IPS DF 6.9 (cell line): ENCODE data around the gene CRISP1.

Experiments
- DNase-seq: peaks from one replicate; pipeline ENCODE4 v3.0.0-alpha.2; 2013; ENCODE audit warnings: low read depth, low spot score
- H3K27ac ChIP-seq: one replicate; pipeline ENCODE4 v1.5.1; 2013; ENCODE audit warnings: low read length, control low read depth
- H3K27me3 ChIP-seq: 2 replicates; pipeline ENCODE4 v1.6.1; 2013; ENCODE audit warnings: mild to moderate bottlenecking, low read length; ENCODE audit not compliant: control insufficient read depth, insufficient read depth
- H3K36me3 ChIP-seq: 2 replicates; pipeline ENCODE4 v1.6.1; 2013; ENCODE audit warnings: low read length; ENCODE audit not compliant: control insufficient read depth, insufficient read depth
- H3K4me1 ChIP-seq: 2 replicates; pipeline ENCODE4 v1.6.1; 2013; ENCODE audit warnings: low read length; ENCODE audit not compliant: control insufficient read depth, insufficient read depth
- H3K4me3 ChIP-seq: 2 replicates; pipeline ENCODE4 v1.5.1; 2013; ENCODE audit warnings: mild to moderate bottlenecking, low read length
- H3K9me3 ChIP-seq: 2 replicates; pipeline ENCODE4 v1.6.1; 2013; ENCODE audit warnings: low read length, inconsistent platforms; ENCODE audit not compliant: control insufficient read depth, insufficient read depth
- WGBS: extraction: QIAGEN DNeasy Blood & Tissue Kit; methylation state at CpG from one replicate; pipeline ENCODE4 v1.1.7; 2013; ENCODE audit warnings: mixed read lengths, missing lambda C conversion rate; ENCODE audit not compliant: insufficient read length, insufficient coverage; 5-methylcytosine and 5-hydroxymethylcytosine counted together

The CRISP1 gene, protein sequence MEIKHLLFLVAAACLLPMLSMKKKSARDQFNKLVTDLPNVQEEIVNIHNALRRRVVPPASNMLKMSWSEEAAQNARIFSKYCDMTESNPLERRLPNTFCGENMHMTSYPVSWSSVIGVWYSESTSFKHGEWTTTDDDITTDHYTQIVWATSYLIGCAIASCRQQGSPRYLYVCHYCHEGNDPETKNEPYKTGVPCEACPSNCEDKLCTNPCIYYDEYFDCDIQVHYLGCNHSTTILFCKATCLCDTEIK

DNA sequence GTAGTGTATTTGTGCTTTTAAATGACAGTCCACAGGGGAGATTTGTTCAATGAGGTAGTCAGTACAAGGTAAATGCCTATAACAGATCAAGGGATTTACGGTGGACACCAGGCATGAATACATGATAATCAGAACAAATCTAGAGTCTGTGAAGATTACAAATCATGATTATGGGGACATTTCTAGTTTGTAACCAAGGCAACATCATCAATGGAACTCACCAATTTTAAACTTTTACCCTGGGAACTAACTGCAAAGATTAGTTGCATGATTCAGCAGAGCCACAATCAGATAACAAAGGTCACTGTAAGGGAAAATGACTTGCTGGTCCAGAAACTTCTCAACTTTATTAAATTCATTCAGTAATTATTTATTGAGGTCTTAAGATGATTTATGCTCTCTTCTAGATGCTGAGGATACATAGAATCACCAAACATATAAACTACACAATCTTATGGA lies at the start of gene CRISP1:
TSS of gene CRISP1 (minus strand) at position 51 of the 459 bp plus-strand sequence. CDS start 9,135 bp downstream, outside the sequence.
- H3K4me1 ChIP-seq: no peaks in the 10 kb centered on the region
- no peak within 1 kb of the TSS for H3K4me3 ChIP-seq
- H3K27ac ChIP-seq: no peak within 1 kb of the TSS
- no CpG with 5 or more reads among the region's 1 CpG for WGBS
- DNase-seq: no peak
- no peaks in the 10 kb centered on the region for H3K36me3 ChIP-seq
- no peaks in the 10 kb centered on the region for H3K27me3 ChIP-seq
- H3K9me3 ChIP-seq: no peaks in the 10 kb centered on the region

DNA sequence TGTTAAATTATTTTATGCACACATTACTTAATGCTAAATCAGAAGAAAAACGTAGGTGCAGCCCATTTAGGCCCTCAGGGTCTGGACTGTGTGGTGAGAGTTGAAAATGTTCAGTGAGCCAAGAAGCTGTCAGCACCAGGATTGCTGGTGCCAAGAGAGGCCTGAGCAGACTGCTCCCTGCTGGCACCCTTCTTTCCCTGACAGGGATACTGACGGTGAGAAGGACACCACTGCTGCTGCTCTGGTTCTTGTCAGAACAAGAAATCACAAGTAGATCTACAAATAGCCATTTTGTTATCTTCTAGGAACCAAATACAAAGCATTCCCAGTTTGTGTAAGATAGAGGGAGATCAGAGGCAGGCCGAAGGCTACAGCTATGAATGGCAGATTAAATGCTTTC lies 48.7 kb upstream of the CRISP1 start:
- Histone ChIP-seq H3K4me3 (no peak overlapping the region), H3K27me3 (no peaks in the 10 kb centered on the region), H3K4me1 (no peaks in the 10 kb centered on the region; the same call in 1 of the 2 replicates), H3K27ac (no peak overlapping the region), H3K9me3 (no peaks in the 10 kb centered on the region), H3K36me3 (no peaks in the 10 kb centered on the region)
- no CpG with 5 or more reads among the region's 3 CpGs for WGBS
- no peak for DNase-seq

DNA sequence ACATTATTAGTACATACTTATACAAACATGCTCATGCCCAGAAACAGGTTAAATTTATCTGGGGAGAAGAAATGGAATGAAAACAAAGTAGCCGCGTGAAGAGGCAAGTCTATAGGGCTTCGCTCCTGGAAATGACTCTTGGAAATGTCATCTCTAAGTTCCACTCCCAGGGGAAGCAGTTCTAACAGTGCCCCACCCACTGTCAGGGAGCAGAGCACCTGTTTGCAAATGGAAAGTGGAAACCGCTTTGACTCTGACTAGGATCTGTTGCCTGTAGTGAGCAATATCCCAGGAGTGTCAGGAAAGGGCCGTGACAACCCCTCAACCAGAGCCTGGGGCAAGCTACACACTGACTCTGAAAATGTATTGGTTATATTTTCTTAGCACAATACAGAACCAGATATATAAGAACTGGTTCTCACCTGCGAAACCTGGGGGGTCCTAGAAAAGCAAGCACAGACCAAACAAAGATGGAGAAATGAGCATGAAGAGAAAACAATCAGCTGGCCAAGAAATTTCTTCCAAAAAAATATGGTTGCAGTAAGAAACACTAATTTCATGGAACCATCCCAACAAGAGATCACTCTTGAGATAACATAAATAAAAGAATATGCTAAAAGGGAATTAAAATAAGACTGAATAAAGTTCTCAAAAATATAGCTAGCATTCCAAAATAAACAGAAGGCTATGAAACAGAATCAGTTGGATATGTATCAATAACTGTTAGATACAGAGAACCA lies 47.5 kb upstream of the CRISP1 start:
- no peak for DNase-seq
- WGBS: no CpG with 5 or more reads among the region's 6 CpGs

DNA sequence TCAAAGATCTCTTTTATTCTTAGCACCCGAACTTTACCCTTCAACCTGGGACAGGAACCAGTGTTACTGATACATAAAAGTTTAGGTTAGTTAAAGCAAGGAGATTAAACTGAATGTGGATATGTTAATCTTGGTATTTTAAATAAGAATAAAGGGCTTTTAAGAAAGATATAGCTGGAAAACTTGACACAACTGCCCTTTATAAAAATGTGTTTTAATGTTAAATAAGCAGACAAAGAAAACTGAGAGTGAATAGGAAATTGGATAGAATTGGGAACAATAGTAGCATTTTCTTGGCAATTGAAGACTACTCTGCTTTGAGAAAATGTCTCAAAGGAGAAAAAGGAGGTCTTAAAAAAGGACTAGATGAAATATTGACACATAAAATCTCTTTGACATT lies 45.9 kb upstream of the CRISP1 start:
- Histone ChIP-seq H3K27ac (no peak overlapping the region), H3K9me3 (no peaks in the 10 kb centered on the region), H3K4me1 (peaks cover 2% of the 10 kb centered on the region; the same call in 1 of the 2 replicates), H3K36me3 (no peaks in the 10 kb centered on the region), H3K4me3 (no peak overlapping the region), H3K27me3 (no peaks in the 10 kb centered on the region)
- WGBS: no CpG with 5 or more reads among the region's 1 CpG
- no peak for DNase-seq

More for the DNA sequence above, 47.5 kb upstream of the CRISP1 start:
- no peak overlapping the region for H3K27ac ChIP-seq
- H3K4me3 ChIP-seq: no peak overlapping the region
- H3K4me1 ChIP-seq: peaks cover 2% of the 10 kb centered on the region; the same call in 1 of the 2 replicates
- H3K36me3 ChIP-seq: no peaks in the 10 kb centered on the region
- no peaks in the 10 kb centered on the region for H3K9me3 ChIP-seq
- no peaks in the 10 kb centered on the region for H3K27me3 ChIP-seq

DNA sequence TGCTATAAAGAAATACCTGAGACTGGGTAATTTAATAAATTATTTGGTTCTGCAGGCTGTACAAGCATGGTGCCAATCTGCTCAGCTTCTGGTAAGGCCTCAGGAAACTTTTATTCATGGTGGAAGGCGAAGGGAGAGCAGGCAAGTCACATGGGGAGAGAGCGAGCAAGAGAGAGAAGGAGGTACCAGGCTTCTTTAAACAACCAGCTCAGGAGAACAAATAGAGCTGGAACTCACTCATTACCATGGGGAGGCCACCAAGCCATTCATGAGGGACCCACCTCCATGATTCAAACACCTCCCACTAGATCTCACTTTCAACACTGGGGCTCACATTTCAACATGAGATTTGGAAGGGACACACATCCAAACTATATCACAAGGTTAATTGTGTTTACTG lies 44.9 kb upstream of the CRISP1 start:
- Histone ChIP-seq H3K27ac (no peak overlapping the region), H3K27me3 (no peaks in the 10 kb centered on the region), H3K9me3 (no peaks in the 10 kb centered on the region), H3K36me3 (no peaks in the 10 kb centered on the region), H3K4me1 (peaks cover 2% of the 10 kb centered on the region; the same call in 1 of the 2 replicates), H3K4me3 (no peak overlapping the region)
- DNase-seq: no peak
- WGBS: no CpG with 5 or more reads among the region's 2 CpGs

DNA sequence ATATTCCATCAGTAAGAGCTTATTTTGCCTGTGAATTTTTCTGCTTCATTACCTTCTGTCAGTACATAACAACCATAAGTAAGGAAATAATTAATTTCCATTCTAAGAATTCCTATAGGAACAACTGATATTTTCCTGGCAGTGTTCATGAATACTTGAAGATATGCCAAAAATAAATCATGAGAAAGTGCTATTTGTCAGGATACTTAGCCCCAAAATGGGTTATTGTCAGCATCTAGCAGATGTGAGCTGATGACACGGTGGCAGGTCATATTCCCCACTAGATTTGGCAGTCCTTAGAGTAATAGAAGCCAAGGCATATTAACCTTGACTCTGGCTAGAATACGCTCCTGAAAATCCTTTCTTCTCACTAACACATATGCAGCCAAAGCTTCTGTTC lies 43.2 kb upstream of the CRISP1 start:
- H3K27ac ChIP-seq: no peak overlapping the region
- no peaks in the 10 kb centered on the region for H3K27me3 ChIP-seq
- no CpG with 5 or more reads among the region's 2 CpGs for WGBS
- DNase-seq: no peak
- no peak overlapping the region for H3K4me3 ChIP-seq
- H3K9me3 ChIP-seq: no peaks in the 10 kb centered on the region
- no peaks in the 10 kb centered on the region for H3K36me3 ChIP-seq
- H3K4me1 ChIP-seq: peaks cover 2% of the 10 kb centered on the region; the same call in 1 of the 2 replicates

DNA sequence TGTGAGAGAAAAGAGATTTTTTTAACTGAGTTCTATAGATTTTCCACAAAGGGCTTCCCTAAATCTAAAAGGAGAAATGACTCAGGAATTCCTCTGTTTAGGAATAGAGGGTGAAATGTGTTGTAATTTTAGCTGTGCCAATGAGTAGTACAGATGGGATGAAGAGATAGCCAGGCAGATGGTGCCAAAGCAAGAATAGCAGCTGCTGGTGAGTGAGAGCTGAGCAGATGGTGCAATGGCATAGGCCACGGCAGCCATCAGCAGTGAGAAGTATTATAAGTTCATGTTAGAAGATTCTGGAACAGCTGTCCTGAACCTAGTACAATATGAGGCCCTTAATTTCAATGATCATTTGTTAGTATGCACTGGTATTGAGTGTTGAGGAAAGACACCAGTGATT lies 40.2 kb upstream of the CRISP1 start:
- Histone ChIP-seq H3K36me3 (no peaks in the 10 kb centered on the region), H3K4me3 (no peak overlapping the region), H3K27ac (no peak overlapping the region), H3K4me1 (peaks cover 2% of the 10 kb centered on the region; the same call in 1 of the 2 replicates), H3K9me3 (no peaks in the 10 kb centered on the region), H3K27me3 (no peaks in the 10 kb centered on the region)
- no peak for DNase-seq
- WGBS: no CpG with 5 or more reads among the region's 1 CpG

DNA sequence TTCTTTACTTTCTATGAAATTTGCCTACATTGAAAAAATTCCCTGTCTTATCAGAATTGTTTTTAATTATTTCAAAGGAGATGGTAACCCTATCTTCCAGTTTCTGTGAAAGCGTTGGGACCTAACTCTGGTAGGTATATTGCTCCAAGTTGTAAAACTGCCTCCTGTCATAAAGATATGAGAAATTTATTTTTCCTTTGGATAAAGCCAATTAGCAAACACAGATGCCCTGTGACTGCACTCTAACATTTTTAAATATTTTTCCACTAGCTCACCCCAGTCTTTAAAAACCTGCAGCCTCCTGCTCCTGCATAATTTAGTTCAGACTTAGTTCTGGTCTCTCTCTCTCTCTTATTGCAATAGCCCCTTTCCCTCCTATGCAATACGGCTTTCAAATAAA lies 39.0 kb upstream of the CRISP1 start:
- H3K27me3 ChIP-seq: no peaks in the 10 kb centered on the region
- no CpG with 5 or more reads among the region's 2 CpGs for WGBS
- H3K36me3 ChIP-seq: no peaks in the 10 kb centered on the region
- H3K4me1 ChIP-seq: peaks cover 2% of the 10 kb centered on the region; the same call in 1 of the 2 replicates
- no peak overlapping the region for H3K4me3 ChIP-seq
- H3K27ac ChIP-seq: no peak overlapping the region
- H3K9me3 ChIP-seq: no peaks in the 10 kb centered on the region
- DNase-seq: no peak

DNA sequence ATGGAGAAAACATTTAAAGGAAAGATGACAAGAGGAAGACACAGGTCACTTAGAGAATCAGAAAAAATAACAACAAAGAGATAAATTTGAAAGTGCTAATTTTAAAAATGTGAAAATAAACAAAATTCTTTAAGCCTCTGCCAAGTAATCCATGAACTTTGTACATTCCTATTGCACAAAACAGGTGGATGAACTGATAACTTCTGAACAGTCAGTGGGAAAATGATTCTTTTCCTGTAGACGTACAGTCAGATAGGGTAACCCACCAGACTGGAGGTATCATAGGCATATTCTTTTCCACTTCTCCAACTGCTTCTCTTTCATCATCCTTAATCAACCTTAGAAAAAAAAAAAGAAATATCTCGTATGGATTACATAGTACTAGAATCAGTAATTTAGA lies 36.5 kb upstream of the CRISP1 start:
- H3K4me3 ChIP-seq: no peak overlapping the region
- H3K27me3 ChIP-seq: no peaks in the 10 kb centered on the region
- H3K4me1 ChIP-seq: no peaks in the 10 kb centered on the region
- H3K9me3 ChIP-seq: no peaks in the 10 kb centered on the region
- DNase-seq: no peak
- no peaks in the 10 kb centered on the region for H3K36me3 ChIP-seq
- no peak overlapping the region for H3K27ac ChIP-seq
- no CpG with 5 or more reads among the region's 2 CpGs for WGBS

DNA sequence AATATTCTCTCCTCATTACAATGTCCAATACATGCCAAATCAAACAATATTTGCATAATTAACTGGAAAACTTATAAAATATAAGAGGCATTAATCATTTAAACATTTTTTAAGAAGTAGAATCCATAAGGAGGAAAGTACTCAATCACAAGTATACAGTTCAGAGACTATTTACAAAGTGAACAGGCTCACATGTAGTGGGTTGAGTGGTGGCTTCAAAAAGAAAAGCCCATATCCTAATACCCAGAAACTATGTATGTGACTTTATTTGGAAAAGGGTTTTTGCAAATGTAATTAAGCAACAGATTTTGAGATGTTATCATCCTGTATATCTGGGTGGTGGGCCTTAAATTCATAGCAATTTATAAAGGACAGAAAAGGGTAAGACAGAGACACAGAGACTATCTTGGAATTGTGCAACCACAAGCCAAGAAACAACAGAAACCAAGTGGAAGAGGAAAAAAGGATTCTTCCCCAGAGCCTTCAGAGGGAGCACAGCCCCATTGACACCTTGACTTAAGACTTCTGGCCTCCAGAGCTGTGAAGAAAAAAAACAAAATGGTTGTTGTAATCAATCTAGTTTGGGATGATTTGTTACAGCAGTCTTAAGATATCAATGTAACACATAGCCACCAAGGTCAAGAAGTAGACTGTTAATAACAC lies 32.7 kb upstream of the CRISP1 start:
- no peaks in the 10 kb centered on the region for H3K36me3 ChIP-seq
- no peak overlapping the region for H3K27ac ChIP-seq
- no peaks in the 10 kb centered on the region for H3K4me1 ChIP-seq
- H3K27me3 ChIP-seq: no peaks in the 10 kb centered on the region
- no peak for DNase-seq
- H3K9me3 ChIP-seq: no peaks in the 10 kb centered on the region
- H3K4me3 ChIP-seq: no peak overlapping the region
